GM18873 (cell line): ENCODE data around the gene TMUB2.
A peak's percentile ranks its signal among the peaks of the same experiment; 100 is the strongest.
"Not testable (repeated sequence)": the region's sequence is repeated elsewhere in the genome, so short reads cannot be mapped to it uniquely, and the experiment has no call there.

ENCODE experiments used
- ATAC-seq: cut with Tn5 transposase; IDR thresholded peaks from one replicate; pipeline ENCODE4 v1.9.1; 2021; ENCODE audit warnings: mild to moderate bottlenecking, moderate library complexity, moderate number of reproducible peaks; ENCODE audit not compliant: unreplicated experiment, low FRiP score

TMUB2 gene

DNA sequence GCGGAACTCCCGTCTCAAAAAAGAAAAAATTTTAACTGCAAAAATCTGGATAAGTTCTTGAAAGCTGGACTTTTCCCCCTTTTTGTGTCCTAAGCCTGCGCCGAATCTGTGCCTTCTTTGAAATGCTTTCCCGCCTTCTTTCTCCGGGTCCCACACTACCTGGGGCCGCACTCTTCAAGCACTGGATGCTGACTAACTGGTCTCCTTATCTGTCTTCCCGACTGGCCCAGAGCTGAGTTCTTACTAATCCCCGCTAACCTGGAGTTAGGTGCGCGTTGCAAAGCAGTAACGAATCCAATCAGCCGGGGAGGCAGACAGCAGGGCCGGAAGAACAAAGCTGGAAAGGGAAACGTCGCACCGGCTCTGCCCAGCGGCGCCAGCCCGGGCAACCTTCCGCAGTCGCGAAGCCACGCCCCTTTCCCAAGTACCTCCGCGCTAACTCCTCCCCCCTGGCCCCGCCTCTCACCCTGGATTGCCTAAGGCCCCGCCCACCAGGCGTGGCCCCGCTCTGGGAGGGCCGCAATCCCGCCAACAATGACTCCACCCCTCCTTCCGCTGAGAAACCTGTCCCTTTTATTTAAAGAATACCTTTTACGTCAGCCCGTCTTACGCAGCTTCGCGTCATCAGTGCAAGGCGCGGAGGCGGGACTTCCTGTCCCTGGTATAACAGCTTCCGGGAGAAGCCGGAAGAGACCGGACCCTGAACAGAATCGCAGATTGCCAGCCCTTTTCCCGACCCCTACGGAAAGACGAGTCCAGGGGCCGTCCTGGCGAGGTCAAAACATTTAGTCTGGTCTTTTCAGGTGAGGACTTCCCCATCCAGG lies at the start of gene TMUB2:
Gene TMUB2, plus strand, starts transcription at position 666 of the 824 bp plus-strand sequence. CDS start 737 bp downstream, outside the sequence.
- peak; percentile 90 for ATAC-seq

DNA sequence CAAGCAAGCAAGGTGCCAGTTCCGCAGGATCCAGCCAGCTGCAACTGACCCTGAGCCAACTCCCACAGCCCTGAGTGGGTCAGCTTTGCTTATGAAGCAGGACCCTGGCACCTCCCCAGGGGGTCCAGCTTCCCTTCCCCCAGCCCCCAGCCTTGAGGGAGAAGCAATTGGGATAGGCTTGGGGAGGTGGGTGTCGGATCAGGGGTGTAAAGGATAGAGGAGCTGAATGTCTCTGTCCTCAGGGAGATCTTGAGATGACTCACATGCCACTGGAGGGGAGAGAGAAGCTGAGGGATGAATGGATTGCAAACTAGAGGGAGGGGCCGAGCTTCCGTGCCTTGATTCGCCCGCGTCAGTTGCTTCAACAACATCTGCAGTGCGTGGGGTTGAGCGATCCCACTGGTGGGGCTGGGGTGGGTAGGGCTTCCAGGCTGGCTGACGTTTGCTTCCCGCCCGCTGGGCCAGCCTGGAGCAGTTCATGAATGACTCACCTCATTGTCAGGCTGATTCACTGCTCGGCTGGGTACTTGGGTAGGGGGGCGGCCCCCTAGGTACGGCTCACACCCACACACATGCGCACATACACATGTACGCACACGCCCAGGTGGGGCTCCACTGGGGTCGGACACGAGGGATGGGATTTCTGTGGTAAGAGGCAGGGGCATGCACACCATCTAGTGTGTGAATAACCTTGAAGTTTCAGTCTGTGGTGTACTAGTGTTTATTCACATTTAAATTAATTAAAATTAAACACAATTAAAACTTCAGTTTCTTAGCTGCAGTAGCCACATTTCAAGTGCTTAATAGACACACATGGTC lies 48.7 kb upstream of the TMUB2 start:
- no peak for ATAC-seq

GRCh38 chr17:44143921-44144320 lies 42.9 kb upstream of the TMUB2 start:
- ATAC-seq, result not testable (repeated sequence)

DNA sequence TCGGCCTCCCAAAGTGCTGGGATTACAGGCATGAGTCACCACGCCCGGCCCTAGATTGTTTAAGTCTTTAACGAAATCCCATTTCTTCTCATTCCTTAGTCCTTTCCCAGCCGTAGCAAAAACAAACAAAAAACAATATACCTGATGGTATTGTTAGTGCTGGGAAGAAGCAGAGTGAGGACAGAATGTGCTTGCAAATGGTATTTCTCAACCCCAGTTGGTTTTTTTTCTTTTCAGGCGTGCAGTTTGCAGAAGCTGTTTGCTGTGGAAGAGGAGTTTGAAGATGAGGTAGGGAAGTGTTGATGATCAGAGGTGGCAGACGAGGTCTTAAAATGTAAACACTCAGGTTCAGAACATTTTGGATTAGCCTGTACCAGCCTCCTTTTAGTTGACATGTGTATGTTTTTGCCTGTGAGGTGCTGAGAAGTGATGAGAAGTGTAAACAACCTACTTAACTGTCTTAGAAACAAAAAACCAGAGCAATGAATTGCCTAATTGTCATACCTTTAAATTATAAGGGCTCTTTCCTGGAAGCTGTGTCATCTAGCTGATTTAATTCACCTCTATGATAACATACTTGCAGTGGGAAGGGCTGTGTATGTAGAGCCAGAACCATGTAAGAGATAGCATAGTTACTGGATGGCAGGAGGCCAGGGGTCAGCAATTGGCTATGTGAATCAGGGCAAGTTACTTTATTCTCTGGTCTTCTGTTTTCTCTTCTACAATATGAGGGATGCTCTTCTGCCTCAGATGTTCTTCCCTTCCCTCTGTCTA lies 41.6 kb upstream of the TMUB2 start:
- ATAC-seq, result no peak

DNA sequence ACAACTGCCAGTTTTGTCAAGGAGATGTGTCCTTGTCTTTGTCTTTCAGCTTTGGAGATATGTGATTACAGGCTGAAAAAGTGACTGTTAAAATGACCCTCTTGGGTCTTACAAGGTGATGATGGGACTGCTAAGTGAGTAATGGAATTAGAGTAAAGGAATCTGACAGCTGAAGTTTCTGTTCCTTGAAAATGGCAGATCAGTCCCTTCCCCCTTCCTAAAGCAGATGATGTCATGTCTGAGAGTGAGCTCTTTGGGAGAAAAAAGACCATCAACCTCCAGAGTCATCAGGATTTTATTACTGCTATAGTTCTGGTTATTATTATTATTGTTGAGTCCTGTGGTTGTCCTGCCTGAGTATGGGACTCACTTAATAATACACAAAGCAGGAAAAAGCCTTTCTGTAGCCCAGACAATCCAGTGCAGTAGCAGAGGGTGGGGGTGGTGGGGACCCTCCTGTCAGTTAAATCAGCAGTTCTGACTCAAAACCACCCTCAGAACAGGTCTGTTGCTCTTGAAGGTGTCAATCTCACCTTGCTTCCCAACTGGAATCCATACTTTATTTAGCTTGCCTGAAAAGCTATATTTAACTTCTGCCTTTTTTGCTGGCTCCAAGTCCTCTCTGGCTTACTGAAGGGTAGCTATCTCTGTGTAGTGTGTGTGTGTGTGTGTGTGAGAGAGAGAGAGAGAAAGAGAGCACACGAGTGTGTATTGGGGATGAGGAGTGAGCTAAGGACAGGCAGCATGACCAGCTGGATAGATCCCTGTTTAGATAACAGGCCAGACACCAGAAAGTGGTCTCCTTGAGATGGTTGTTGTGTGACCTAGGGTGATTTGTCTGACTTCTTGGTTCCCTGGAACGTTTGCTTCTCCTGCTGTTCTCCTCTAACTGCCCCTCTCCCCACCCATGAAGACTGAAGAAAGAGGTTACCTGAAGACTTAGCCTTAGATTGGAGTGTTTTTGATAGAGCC lies 40.1 kb upstream of the TMUB2 start:
- ATAC-seq, result no peak

DNA sequence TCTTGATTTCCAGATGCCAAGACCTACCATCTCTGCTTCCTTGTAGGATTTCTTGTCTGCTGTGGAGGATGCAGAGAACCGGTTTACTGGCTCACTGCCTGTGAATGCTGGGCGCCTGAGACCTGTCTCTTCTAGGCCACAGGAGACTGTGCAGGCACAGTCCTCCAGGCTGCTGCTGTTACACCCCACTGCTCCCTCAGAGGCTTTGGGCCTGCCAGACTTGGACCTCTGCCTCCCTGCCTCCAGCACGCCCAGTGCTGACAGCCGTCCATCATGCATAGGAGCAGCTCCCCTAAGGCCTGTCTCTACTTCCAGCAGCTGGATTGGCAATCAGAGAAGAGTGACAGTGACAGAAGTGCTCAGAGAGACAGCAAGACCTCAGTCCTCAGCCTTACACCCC lies 39.0 kb upstream of the TMUB2 start:
- ATAC-seq, result no peak

DNA sequence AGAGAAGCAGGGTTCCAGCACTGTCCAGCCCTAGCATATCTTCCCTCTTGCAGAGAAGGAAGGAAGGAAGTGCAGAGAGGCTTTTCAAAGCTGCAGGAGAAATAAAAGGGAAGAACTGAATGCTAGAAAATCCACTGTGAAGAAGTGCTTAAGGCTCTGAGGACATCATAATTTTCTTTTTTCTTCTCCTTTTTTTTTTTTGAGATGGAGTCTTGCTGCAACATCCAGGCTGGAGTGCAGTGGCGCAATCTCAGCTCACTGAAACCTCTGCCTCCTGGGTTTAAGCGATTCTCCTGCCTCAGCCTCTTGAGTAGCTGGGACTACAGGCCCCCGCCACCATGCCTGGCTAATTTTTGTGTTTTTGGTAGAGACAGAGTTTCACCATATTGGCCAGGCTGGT lies 37.7 kb upstream of the TMUB2 start:
- not testable (repeated sequence) for ATAC-seq

DNA sequence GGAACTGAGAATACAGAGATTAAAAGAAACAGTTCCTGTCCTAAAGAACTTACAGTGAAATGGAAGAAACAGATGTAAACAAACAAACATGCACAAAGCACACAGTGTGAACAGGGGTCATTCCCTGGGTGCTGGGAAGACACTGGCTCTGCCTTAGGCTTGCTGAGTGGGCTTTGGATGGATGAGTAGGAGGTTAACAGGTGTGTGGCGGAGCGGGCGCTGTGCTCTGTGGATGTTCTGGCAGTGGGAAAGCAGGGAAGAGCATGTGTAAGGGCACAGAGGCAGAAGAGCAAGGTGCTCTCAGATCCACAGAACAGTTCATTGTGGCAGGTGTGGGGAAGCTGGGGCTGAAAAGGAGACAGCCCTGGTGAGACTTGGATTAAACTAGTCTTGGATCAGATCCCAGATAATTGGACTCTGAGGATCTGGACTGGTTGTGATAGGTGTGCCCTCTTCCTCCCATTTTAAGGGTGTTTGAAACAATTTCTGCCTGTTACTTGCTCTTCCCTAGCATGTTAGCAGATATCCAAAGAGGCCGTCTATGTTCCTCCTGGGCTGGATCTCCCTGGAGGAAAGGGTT lies 36.9 kb upstream of the TMUB2 start:
- ATAC-seq, result no peak

- ATAC-seq, result no peak
Measured at GRCh38 chr17:44152875-44153274, 33.9 kb upstream of the TMUB2 start.

GRCh38 chr17:44155488-44155887 lies 31.3 kb upstream of the TMUB2 start:
- no peak for ATAC-seq

DNA sequence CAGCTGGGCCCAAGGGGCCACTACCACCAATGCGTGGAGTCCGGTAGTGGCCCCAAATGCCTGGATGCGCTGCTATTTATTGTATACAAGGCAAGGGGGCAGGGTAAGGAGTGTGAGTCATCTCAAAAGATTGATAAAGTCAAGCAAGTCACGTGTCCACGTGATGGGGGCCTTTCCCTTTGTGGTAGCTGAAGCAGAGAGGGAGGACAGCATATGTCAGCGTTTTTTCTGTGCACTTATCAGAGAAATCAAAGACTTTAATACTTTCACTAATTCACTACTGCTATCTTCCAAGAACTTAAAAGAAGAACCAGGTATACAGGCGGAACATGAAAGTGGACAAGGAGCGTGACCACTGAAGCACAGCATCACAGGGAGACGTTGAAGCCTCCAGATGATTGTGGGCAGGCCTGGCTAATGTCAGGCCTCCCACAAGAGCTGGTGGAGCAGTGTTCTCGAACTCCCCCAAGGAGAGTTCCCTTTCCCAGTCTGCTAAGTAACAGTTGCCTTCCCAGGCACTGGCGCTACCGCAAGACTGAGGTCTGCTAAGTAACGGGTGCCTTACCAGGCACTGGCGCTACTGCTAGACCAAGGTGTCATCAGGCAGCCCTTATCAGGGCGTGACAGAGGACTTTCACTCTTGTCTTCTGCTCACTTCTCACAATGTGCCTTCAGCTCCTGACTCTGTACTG lies 27.1 kb upstream of the TMUB2 start:
- no peak for ATAC-seq

DNA sequence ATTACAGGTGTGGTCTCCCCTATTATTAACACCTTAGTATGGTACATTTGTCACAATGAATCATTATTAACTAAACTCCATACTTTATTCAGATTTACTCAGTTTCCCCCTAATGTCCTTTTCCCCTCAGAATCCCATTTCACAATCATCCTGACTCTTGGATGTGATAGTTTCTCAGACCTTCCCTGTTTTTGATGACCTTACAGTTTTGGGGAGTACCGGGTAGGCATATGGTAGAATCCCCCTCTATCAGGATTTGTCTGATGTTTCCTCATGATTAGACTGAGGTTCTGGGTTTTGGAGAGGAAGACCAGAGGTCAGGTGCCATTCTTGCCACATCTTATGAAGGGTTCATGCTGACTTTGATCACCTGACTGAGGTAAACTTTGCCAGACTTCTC lies 22.3 kb upstream of the TMUB2 start:
- no peak for ATAC-seq

GRCh38 chr17:44167181-44167861 lies 19.5 kb upstream of the TMUB2 start:
- no peak for ATAC-seq

DNA sequence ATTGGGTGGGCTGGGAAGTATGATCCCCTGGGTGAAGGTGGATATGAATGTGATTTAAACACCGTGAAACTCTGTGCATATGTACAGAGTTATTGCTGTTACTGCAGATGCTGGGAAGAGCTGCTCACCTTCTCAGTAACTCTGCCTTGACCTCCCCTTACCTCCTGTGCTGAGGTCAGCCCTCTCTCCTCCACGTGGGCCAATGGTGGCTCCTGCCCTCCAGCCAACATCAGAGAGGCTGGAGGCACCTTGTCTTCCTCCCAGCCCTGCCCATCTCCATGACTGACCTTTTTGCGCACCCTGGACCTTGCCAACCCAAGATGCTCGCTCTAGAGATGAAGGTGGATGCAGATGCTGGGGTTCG lies 16.7 kb upstream of the TMUB2 start:
- ATAC-seq, result no peak

DNA sequence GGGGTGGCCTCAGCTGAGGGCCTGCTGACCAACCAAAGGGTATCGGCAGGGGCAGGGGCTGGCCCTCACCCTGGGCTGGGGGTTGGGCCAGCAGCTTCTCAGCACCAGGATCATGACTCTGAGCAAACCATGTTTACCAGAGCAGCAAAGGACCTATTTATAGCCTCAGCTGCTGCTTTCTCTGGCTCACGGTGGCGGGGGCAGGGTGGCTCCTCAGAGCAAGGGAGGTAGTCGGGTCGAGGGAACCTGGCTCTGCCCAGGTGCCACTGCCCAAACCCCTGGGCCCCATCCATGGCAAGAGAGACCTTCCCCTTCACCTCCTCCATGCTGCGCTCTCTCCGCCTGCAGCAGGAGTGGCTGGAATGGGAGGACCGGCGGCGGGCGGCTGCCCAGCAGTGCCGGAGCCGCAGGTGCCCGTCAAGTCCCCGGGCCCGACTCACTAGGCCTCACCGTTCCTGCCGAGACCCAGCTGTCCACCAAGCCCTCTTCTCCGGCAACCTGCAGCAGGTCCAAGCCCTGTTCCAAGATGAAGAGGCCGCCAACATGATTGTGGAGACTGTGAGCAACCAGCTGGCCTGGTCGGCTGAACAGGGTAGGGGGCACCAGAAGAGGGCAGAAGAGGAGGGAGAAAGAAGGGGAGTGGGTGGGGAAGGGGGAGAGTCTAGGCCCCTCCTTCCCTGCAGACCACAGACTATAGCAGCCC lies 16.1 kb upstream of the TMUB2 start, which contains the start of gene ASB16:
Gene ASB16, plus strand, starts transcription at position 206 of the 703 bp plus-strand sequence. Its CDS starts 86 bp downstream, at position 292.
- ATAC-seq, result no peak

- ATAC-seq, result no peak
Measured at GRCh38 chr17:44171931-44172455, 14.8 kb upstream of the TMUB2 start.

- no peak for ATAC-seq
Measured at GRCh38 chr17:44174427-44174826, 12.3 kb upstream of the TMUB2 start.
